DOHH2 (cell line): ENCODE results near the gene FXYD6.
A peak's percentile ranks its signal among the peaks of the same experiment; 100 is the strongest.

Experiments used
- CTCF ChIP-seq: fragments of 200-600 bp; sonication (generic); IDR thresholded peaks from one replicate; pipeline ENCODE4 v1.5.1; 2014; ENCODE audit warnings: antibody characterized with exemption, mild to moderate bottlenecking, low read depth, low read length; ENCODE audit not compliant: poor library complexity, severe bottlenecking
- EZH2phosphoT487 ChIP-seq: fragments of 200-600 bp; sonication (generic); IDR thresholded peaks from 2 replicates; pipeline ENCODE4 v1.6.1; 2017; ENCODE audit warnings: borderline replicate concordance, mild to moderate bottlenecking, antibody characterized with exemption, low read length, moderate library complexity, mixed read lengths

GRCh38 chr11:117817368-117818040, 59.0 kb downstream of the FXYD6 start:
- TF ChIP-seq CTCF (peak; percentile 98), EZH2phosphoT487 (no peak)
